B cell (primary cell): ENCODE data around the gene GPR180. TPM values are rescaled to one million over a fixed set of nuclear protein-coding genes. Genes with fewer than 3 reads are reported as not detected.

Experiments used
- ATAC-seq: fragments of 200-7000 bp; cut with Tn5 transposase; one replicate; pipeline ENCODE4 v1.10.0; 2021; ENCODE audit warnings: low read depth, mild to moderate bottlenecking, moderate number of reproducible peaks, moderate library complexity
- CTCF ChIA-PET: fragments of 350-600 bp; sonication (Branson Sonifier 250); formaldehyde crosslinking; loops from one replicate; lab custom pipeline; 2021; ENCODE audit warnings: antibody characterized with exemption, inconsistent platforms; lab: Charles Lee
- POLR2A ChIA-PET: fragments of 350-600 bp; sonication (Branson Sonifier 250); formaldehyde crosslinking; loops from one replicate; lab custom pipeline; 2021; ENCODE audit warnings: antibody characterized with exemption; lab: Charles Lee
- DNase-seq: peaks from one replicate; pipeline ENCODE4 v3.0.0; 2013
- H2AFZ ChIP-seq: 2 replicates; pipeline ENCODE4 v1.6.1; 2012; ENCODE audit warnings: mild to moderate bottlenecking, low read depth, low read length; ENCODE audit not compliant: insufficient read depth, poor library complexity, severe bottlenecking
- H3K27ac ChIP-seq, 2 donors: 1 replicate in 1 of 2; 2 replicates in 1 of 2; pipeline ENCODE4 v1.5.1; 2012 to 2013; ENCODE audit warnings: low read length in 2 of 2, mild to moderate bottlenecking in 2 of 2, moderate library complexity in 1 of 2
- H3K27me3 ChIP-seq, 4 experiments: fragments of 200-600 bp in 1 of 4; sonication (generic) in 1 of 4; replicated peaks in 1 of 4; 1 replicate in 2 of 4; 2 replicates in 2 of 4; pipeline versions ENCODE4 v1.6.1 to v1.7.0; 2013 to 2016; ENCODE audit warnings: low read length in 3 of 4, mild to moderate bottlenecking in 2 of 4, mixed read lengths in 1 of 4, moderate library complexity in 1 of 4; ENCODE audit not compliant: insufficient read depth in 4 of 4, control insufficient read depth in 3 of 4; ENCODE audit errors: control extremely low read depth in 1 of 4
- H3K36me3 ChIP-seq, 2 experiments: replicated peaks in 1 of 2; 1 replicate in 1 of 2; 2 replicates in 1 of 2; pipeline versions ENCODE4 v1.6.1 to v1.7.1; 2013; ENCODE audit warnings: low read length in 1 of 2; ENCODE audit not compliant: insufficient read depth in 2 of 2, control insufficient read depth in 1 of 2; ENCODE audit errors: control extremely low read depth in 1 of 2, extremely low read depth in 1 of 2
- H3K4me1 ChIP-seq, 2 donors: fragments of 200-600 bp in 1 of 2; sonication (generic) in 1 of 2; 1 replicate in 1 of 2; 2 replicates in 1 of 2; pipeline versions ENCODE4 v1.5.1 to v1.6.1; 2013 to 2017; ENCODE audit warnings: low read length in 2 of 2; ENCODE audit not compliant: control insufficient read depth in 2 of 2, insufficient read depth in 2 of 2
- H3K4me2 ChIP-seq: replicated peaks from 2 replicates; pipeline ENCODE3; 2012; ENCODE audit warnings: mild to moderate bottlenecking, low read depth, low read length; ENCODE audit not compliant: poor library complexity, severe bottlenecking
- H3K4me3 ChIP-seq, 5 experiments: fragments of 200-600 bp in 1 of 5; sonication (generic) in 1 of 5; 1 replicate in 3 of 5; 2 replicates in 2 of 5; pipeline versions ENCODE4 v1.5.1 to v1.7.0; 2011 to 2016; ENCODE audit warnings: low read length in 4 of 5, mild to moderate bottlenecking in 4 of 5, low read depth in 2 of 5, control low read depth in 1 of 5, moderate library complexity in 1 of 5; ENCODE audit not compliant: insufficient read depth in 1 of 5; ENCODE audit errors: control extremely low read depth in 1 of 5, extremely low read depth in 1 of 5
- H3K79me2 ChIP-seq: fragments of 200-600 bp; sonication (generic); one replicate; pipeline ENCODE4 v1.6.0; 2016; ENCODE audit warnings: low read length; ENCODE audit not compliant: control insufficient read depth, insufficient read depth
- H3K9ac ChIP-seq: fragments of 200-600 bp; sonication (generic); 2 replicates; pipeline ENCODE4 v1.6.1; 2017; ENCODE audit warnings: mild to moderate bottlenecking, low read length, moderate library complexity
- H3K9me3 ChIP-seq, 3 donors: one replicate each; pipeline versions ENCODE4 v1.6.1 to v1.7.1; 2013; ENCODE audit warnings: low read length in 2 of 3; ENCODE audit not compliant: control insufficient read depth in 2 of 3, insufficient read depth in 1 of 3; ENCODE audit errors: control extremely low read depth in 1 of 3
- H4K20me1 ChIP-seq: 2 replicates; pipeline ENCODE4 v1.6.0; 2012; ENCODE audit warnings: mild to moderate bottlenecking, low read length; ENCODE audit not compliant: insufficient read depth, control insufficient read depth, poor library complexity, severe bottlenecking
- H3K27ac Mint-ChIP-seq: one replicate; pipeline ENCODE4 v1.8.0; 2021; ENCODE audit warnings: mixed read lengths
- H3K27me3 Mint-ChIP-seq: one replicate; pipeline ENCODE4 v1.8.0; 2021; ENCODE audit warnings: mixed read lengths
- H3K4me1 Mint-ChIP-seq: one replicate; pipeline ENCODE4 v1.8.0; 2021; ENCODE audit warnings: mixed read lengths
- H3K4me3 Mint-ChIP-seq: one replicate; pipeline ENCODE4 v1.8.0; 2021; ENCODE audit warnings: mixed read lengths
- H3K9me3 Mint-ChIP-seq: one replicate; pipeline ENCODE4 v1.8.0; 2022; ENCODE audit warnings: mixed read lengths; ENCODE audit not compliant: insufficient read depth
- CTCF ChIP-seq: fragments of 200-600 bp; IDR thresholded peaks from one replicate; pipeline ENCODE4 v1.8.0; 2022; ENCODE audit warnings: antibody characterized with exemption, mild to moderate bottlenecking
- EZH2 ChIP-seq: IDR thresholded peaks from 2 replicates; pipeline ENCODE4 v1.6.1; 2012; ENCODE audit warnings: borderline replicate concordance, low read depth, mild to moderate bottlenecking, moderate library complexity, low read length; ENCODE audit not compliant: insufficient read depth, poor library complexity, severe bottlenecking
- WGBS: methylation state at CpG from one replicate; pipeline ENCODE4 v1.1.5; 2013; ENCODE audit warnings: missing lambda C conversion rate; ENCODE audit not compliant: insufficient coverage; 5-methylcytosine and 5-hydroxymethylcytosine counted together
- intact Hi-C: fragments of 100-400 bp; cut with micrococcal nuclease; formaldehyde crosslinking; loops from one replicate; pipeline ENCODE4 v1.10.0; 2022
- polyA plus RNA-seq: library from polyadenylated mRNA; depleted of rRNA; stranded (reverse); fragments of >200 nt; gene quantifications from 2 replicates; pipeline ENCODE4 v1.2.3, GENCODE V29; 2012
- total RNA-seq, 2 donors: library from RNA; stranded (reverse); fragments of 120-200 nt in 1 of 2; gene quantifications; 1 replicate in 1 of 2; 2 replicates in 1 of 2; pipeline versions ENCODE4 v1.2.3 to v1.2.4, GENCODE V29; 2013 to 2022

Gene GPR180
- total and polyA plus RNA-seq, 2 donors (not counting 1 experiment from before 2014, with no cell fraction given) = 1.2 to 4.7 TPM

GRCh38 chr13:94598281-94598680, 3.4 kb upstream of the GPR180 start:
- no peak overlapping the region for H3K4me3 ChIP-seq
- H3K27me3 ChIP-seq = no peaks in the 10 kb centered on the region
- Mint-ChIP-seq H3K27ac (no peak overlapping the region), H3K9me3 (peaks cover 2% of the 10 kb centered on the region), H3K27me3 (no peaks in the 10 kb centered on the region), H3K4me1 (peaks cover 49% of the 10 kb centered on the region), H3K4me3 (no peak overlapping the region)
- H3K36me3 ChIP-seq = no peaks in the 10 kb centered on the region
- ChIA-PET POLR2A (no interaction called here), CTCF (no interaction called here)
- no peak overlapping the region for H2AFZ ChIP-seq
- no CpG with 5 or more reads among the region's 3 CpGs for WGBS
- no peak for TF ChIP-seq CTCF
- TF ChIP-seq EZH2 = no peak
- no peaks in the 10 kb centered on the region for H3K9me3 ChIP-seq
- H3K4me2 ChIP-seq = no peak overlapping the region
- H3K4me1 ChIP-seq = peaks cover 27 to 33% of the 10 kb centered on the region in 2 donors
- no peaks in the 10 kb centered on the region for H4K20me1 ChIP-seq
- no peak overlapping the region for H3K27ac ChIP-seq
- intact Hi-C loops = no loop called here
- H3K79me2 ChIP-seq = peaks cover 28% of the 10 kb centered on the region
- H3K9ac ChIP-seq = no peak overlapping the region
- ATAC-seq (no peak), DNase-seq (no peak)

- Histone ChIP-seq H4K20me1 (no peaks in the 10 kb centered on the region), H3K27ac (no peak overlapping the region), H3K4me1 (peaks cover 13 to 24% of the 10 kb centered on the region in 2 donors), H3K9me3 (no peaks in the 10 kb centered on the region), H3K27me3 (no peaks in the 10 kb centered on the region), H3K9ac (no peak overlapping the region), H3K4me3 (no peak overlapping the region), H3K79me2 (peaks cover 14% of the 10 kb centered on the region), H3K4me2 (no peak overlapping the region), H2AFZ (no peak overlapping the region), H3K36me3 (no peaks in the 10 kb centered on the region)
- TF ChIP-seq EZH2 = no peak
- no peak for TF ChIP-seq CTCF
- no peak for ATAC-seq
- intact Hi-C loops = loop anchor here (2.0 kb wide), 1 partner anchor 1077 kb away; the partner anchor contains the start of gene DNAJC3
- Mint-ChIP-seq H3K9me3 (peaks cover 2% of the 10 kb centered on the region), H3K4me1 (peaks cover 37% of the 10 kb centered on the region), H3K27me3 (no peaks in the 10 kb centered on the region), H3K4me3 (peak overlapping the region; percentile 9), H3K27ac (no peak overlapping the region)
- POLR2A ChIA-PET = interaction anchor here (2.8 kb wide), 1 partner anchor 51 kb away, joined by 17 read pairs; no protein-coding TSS in a partner anchor
- CTCF ChIA-PET = interaction anchor here (0.6 to 0.9 kb wide), 2 partner anchors 18 to 642 kb away, joined by 3 read pairs; no protein-coding TSS in a partner anchor
- no peak for DNase-seq
- WGBS = 93% methylated on average over 2 of the region's 3 CpGs
These were observed 1.8 kb upstream of the GPR180 start for GRCh38 chr13:94599877-94600276.
